Measurements from ENCODE around the gene LACC1. TPM values are rescaled to one million over a fixed set of nuclear protein-coding genes. Genes with fewer than 3 reads are reported as not detected.

LACC1 gene
- total and polyA plus RNA-seq, 12 donors: 3.1 to 21.6 (median 11.2) TPM

DNA sequence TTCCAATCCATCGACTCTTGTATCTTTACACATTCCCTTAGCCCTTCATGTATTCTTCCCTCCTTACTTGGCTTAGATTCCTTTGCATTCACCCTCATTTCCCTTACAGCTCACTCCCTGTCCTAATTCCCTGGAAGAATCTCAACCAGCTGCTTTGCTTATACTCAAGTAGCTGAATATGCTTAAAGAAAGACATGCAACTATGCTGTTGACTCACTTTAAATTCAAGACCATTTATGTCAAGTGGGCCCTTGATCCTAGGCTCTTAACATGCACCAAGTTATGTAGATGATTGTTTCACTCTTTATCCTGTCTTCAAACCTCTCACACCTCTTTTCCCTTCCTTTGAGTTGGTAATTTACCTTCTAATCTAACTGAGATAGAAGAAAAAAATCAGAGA, 7.5 kb upstream of the LACC1 start:
- Histone ChIP-seq H3K36me3 (replicated peaks in 1 of 2) (no peaks in the 10 kb centered on the region), H3K4me1 (replicated peaks in 1 of 2) (peaks cover 0 to 8% of the 10 kb centered on the region in 2 donors), H3K27me3 (no peaks in the 10 kb centered on the region), H3K27ac (no peak overlapping the region), H3K4me3 (no peak overlapping the region), H3K9me3 (replicated peaks in 1 of 3) (no peaks in the 10 kb centered on the region)
- DNase-seq: no peak
- TF ChIP-seq POLR2A (IDR thresholded peaks at IDR 0.05): no peak
- TF ChIP-seq, protein P1, sequence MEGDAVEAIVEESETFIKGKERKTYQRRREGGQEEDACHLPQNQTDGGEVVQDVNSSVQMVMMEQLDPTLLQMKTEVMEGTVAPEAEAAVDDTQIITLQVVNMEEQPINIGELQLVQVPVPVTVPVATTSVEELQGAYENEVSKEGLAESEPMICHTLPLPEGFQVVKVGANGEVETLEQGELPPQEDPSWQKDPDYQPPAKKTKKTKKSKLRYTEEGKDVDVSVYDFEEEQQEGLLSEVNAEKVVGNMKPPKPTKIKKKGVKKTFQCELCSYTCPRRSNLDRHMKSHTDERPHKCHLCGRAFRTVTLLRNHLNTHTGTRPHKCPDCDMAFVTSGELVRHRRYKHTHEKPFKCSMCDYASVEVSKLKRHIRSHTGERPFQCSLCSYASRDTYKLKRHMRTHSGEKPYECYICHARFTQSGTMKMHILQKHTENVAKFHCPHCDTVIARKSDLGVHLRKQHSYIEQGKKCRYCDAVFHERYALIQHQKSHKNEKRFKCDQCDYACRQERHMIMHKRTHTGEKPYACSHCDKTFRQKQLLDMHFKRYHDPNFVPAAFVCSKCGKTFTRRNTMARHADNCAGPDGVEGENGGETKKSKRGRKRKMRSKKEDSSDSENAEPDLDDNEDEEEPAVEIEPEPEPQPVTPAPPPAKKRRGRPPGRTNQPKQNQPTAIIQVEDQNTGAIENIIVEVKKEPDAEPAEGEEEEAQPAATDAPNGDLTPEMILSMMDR (IDR thresholded peaks at IDR 0.05): no peak
- intact Hi-C loops (cut with DNase I): no loop called here
- 93 to 100% (median 95%) methylated on average over 1 of the region's 1 CpG for WGBS, 4 donors

DNA sequence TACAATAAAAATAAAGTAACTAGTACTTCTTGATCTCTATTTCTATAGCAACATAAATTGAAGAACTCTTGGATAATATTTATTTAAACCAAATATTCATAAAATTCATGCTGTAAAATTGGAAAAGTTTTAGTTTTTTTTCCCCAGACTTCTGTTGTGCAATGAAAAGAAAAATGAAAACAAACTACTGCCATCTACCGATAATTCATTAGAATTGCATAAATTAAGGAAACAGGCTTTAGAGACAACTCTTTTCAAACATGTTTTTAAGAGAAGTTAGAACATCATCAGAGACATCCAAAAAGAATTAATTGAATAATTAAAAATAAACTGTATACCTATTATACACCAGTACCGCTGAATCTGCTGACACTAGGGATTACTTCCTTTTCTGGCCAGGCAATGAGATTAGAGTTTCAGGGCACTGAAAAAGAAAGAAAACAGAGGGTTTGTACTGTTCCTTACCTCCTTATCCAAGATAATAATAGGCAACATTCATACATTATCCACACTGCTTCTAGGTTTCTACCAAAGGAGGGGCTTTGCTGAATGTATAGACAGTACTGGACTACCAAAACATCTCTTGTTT, 5.1 kb upstream of the LACC1 start:
- 6 to 9% (median 8%) methylated on average over 2 of the region's 2 CpGs for WGBS, 4 donors
- no peak for DNase-seq
- intact Hi-C loops (cut with DNase I): no loop called here
- no peaks in the 10 kb centered on the region for H3K9me3 ChIP-seq (replicated peaks in 1 of 3)
- H3K4me1 ChIP-seq (replicated peaks in 1 of 2): peaks cover 6 to 19% of the 10 kb centered on the region in 2 donors
- TF ChIP-seq POLR2A (IDR thresholded peaks at IDR 0.05): no peak
- TF ChIP-seq, protein P1 (IDR thresholded peaks at IDR 0.05): peak; percentile 42 to 74 (median 62)
- no peak overlapping the region for H3K4me3 ChIP-seq
- no peaks in the 10 kb centered on the region for H3K36me3 ChIP-seq (replicated peaks in 1 of 2)
- no peak overlapping the region for H3K27ac ChIP-seq
- no peaks in the 10 kb centered on the region for H3K27me3 ChIP-seq

DNA sequence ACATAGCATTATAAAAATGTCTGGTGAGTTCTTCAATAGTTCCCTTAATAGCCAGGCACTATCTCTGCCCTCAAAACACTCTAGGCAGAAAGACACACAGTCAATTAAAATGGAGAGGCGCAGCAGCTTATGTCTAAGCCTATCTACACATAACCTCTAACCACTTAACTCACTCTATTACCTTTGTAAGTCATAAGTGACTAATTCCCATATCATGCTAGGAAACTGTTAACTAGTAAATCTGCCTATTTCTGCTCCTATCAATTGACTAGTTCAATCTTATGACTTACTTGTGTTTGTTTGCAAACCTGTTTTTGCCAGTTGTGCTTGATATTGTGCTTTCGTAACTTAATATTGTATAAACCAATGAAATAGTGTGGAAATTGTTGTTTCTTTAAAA, 3.3 kb upstream of the LACC1 start:
- Histone ChIP-seq H3K27ac (no peak overlapping the region), H3K36me3 (replicated peaks in 1 of 2) (no peaks in the 10 kb centered on the region), H3K4me3 (no peak overlapping the region), H3K9me3 (replicated peaks in 1 of 3) (no peaks in the 10 kb centered on the region), H3K27me3 (no peaks in the 10 kb centered on the region), H3K4me1 (replicated peaks in 1 of 2) (peaks cover 11 to 30% of the 10 kb centered on the region in 2 donors)
- intact Hi-C loops (cut with DNase I): no loop called here
- no peak for TF ChIP-seq POLR2A (IDR thresholded peaks at IDR 0.05)
- TF ChIP-seq, protein P1 (IDR thresholded peaks at IDR 0.05): no peak
- no peak for DNase-seq
- 97 to 98% (median 97%) methylated on average over 2 of the region's 2 CpGs for WGBS, 4 donors

DNA sequence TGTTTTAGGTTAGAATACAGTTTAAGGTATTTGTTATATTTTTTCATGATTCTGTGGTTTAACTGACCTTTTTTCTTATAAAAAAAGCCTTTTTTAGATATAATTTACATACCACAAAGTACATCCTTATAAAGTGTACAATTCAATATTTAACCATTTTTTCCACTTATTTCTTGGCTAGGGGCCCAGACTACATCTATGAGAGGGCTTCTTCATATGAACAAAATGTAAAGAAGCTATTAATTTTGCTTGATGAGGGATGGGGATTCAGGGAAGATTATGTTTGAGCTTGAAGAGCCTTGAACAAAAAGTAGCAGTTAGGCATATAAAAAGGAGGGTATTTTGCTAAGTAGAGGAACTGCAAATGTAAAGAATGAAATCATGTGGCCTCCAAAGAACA, 2.4 kb upstream of the LACC1 start:
- Histone ChIP-seq H3K4me3 (no peak overlapping the region), H3K36me3 (replicated peaks in 1 of 2) (no peaks in the 10 kb centered on the region), H3K27ac (no peak overlapping the region), H3K4me1 (replicated peaks in 1 of 2) (peaks cover 11 to 30% of the 10 kb centered on the region in 2 donors), H3K27me3 (no peaks in the 10 kb centered on the region), H3K9me3 (replicated peaks in 1 of 3) (no peaks in the 10 kb centered on the region)
- intact Hi-C loops (cut with DNase I): no loop called here
- no peak for DNase-seq
- TF ChIP-seq, protein P1 (IDR thresholded peaks at IDR 0.05): no peak
- TF ChIP-seq POLR2A (IDR thresholded peaks at IDR 0.05): no peak
